ENCODE data around the gene EPHB2.

Gene EPHB2

DNA sequence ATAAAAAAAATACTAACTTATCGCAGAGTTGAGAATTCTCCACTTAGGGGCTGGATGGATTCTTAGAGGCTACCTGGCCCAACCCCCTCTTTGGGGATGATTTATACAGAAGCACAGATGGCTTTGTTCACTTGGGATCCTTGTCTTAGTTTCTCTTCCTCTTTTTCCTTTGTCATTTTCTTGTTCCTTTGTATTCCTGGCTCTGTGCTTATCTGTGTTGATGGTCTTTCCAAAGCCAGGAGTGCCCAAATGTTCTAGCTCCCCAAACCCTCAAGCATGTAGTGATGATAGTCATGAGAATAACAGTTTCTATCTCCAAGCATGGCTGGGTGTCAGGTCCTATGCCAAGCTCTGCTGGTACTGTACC, 27.4 kb downstream of the EPHB2 start:
- no peaks in the 10 kb centered on the region for H3F3A ChIP-seq (ENCODE audit: low read depth)
- H3K36me3 ChIP-seq (ENCODE audit: insufficient read depth, low read length): no peaks in the 10 kb centered on the region
- no peak overlapping the region for H3K4me3 ChIP-seq (ENCODE audit: low read length, poor library complexity, severe bottlenecking)
- H3K4me1 ChIP-seq (ENCODE audit: insufficient read depth, low read length, poor library complexity, severe bottlenecking): no peaks in the 10 kb centered on the region
- no peaks in the 10 kb centered on the region for H3K9me3 ChIP-seq (ENCODE audit: insufficient read depth, low read depth, low read length)
- H3K27me3 ChIP-seq (ENCODE audit: insufficient read depth, low read length, poor library complexity, severe bottlenecking): no peaks in the 10 kb centered on the region
- H3K9ac ChIP-seq (ENCODE audit: low read depth, low read length, poor library complexity, severe bottlenecking): no peak overlapping the region
- H3K4me2 ChIP-seq (ENCODE audit: low read depth, low read length, poor library complexity, severe bottlenecking): no peak overlapping the region
- H3K9me2 ChIP-seq (replicated peaks; ENCODE audit: low read depth, low read length): no peaks in the 10 kb centered on the region
- H2AFZ ChIP-seq (ENCODE audit: low read length): no peak overlapping the region
- TF ChIP-seq, protein P1, sequence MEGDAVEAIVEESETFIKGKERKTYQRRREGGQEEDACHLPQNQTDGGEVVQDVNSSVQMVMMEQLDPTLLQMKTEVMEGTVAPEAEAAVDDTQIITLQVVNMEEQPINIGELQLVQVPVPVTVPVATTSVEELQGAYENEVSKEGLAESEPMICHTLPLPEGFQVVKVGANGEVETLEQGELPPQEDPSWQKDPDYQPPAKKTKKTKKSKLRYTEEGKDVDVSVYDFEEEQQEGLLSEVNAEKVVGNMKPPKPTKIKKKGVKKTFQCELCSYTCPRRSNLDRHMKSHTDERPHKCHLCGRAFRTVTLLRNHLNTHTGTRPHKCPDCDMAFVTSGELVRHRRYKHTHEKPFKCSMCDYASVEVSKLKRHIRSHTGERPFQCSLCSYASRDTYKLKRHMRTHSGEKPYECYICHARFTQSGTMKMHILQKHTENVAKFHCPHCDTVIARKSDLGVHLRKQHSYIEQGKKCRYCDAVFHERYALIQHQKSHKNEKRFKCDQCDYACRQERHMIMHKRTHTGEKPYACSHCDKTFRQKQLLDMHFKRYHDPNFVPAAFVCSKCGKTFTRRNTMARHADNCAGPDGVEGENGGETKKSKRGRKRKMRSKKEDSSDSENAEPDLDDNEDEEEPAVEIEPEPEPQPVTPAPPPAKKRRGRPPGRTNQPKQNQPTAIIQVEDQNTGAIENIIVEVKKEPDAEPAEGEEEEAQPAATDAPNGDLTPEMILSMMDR (conservative IDR thresholded peaks at IDR 0.05; ENCODE audit: low read length): no peak
- no peak for TF ChIP-seq EZH2phosphoT487 (IDR thresholded peaks at IDR 0.05; ENCODE audit: borderline replicate concordance)
- H3K79me2 ChIP-seq (ENCODE audit: insufficient read depth, low read length): no peaks in the 10 kb centered on the region
- H4K20me1 ChIP-seq (ENCODE audit: insufficient read depth, low read length, poor library complexity, severe bottlenecking): no peaks in the 10 kb centered on the region

DNA sequence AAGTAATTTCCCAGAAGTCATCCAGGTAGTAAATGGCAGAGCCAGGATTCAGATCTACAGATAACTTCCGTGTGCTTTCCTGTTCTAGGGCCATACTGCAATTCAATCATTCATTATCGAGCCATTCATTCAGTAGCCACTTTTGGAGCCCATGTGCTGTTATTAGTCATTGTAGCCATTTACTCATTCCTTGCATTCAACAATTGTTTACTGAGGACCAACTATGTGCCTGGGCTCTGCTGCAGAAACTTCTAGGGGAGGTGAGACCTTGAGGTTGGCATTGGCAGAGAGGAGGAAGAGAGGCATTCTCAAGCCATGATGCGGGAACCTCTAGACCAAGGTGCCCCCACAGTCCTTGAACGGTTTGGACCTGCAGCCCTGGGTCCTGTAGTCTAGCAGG, 27.9 kb downstream of the EPHB2 start:
- H3K79me2 ChIP-seq (ENCODE audit: insufficient read depth, low read length): no peaks in the 10 kb centered on the region

DNA sequence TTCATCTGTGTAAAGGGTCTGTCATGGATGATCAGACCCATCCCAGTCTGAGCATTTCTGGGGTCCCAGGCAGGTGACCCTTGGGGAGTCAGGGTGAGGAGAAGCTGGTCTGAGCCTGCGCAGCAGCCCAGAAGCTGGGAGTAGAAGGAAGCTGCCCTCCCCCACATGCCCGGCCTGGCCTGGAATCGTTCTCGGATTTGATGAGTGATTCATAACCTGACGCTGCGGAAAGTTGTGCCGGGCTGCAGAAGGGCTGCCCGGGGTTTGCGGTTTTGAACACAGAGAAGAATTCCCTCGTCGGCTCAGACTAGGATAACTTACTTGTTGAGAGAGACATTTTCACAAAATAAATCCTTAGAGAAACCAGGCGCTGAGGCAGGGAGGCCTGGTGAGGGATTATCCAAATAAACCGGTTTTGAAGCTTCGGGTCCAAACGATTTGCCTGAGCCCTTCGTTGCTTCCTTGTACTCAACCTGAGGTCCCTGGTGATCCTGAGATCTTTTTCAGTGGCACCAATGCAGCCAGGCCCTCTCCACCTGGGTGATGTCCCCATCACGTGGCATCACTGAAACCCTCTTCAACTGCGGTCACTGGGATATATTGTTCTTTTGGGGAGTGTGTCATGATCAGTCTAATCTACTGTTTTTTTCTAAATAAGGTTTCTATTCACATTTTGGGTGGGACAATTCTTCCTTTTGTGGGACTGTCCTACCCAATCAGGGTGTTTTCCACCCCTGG, 29.2 kb downstream of the EPHB2 start:
- no peak overlapping the region for H3K9ac ChIP-seq (ENCODE audit: low read depth, low read length, poor library complexity, severe bottlenecking)

More for the DNA sequence above, 27.9 kb downstream of the EPHB2 start:
- Histone ChIP-seq H2AFZ (ENCODE audit: low read length) (no peak overlapping the region), H3K9ac (ENCODE audit: low read depth, low read length, poor library complexity, severe bottlenecking) (no peak overlapping the region), H3K4me2 (ENCODE audit: low read depth, low read length, poor library complexity, severe bottlenecking) (no peak overlapping the region), H3F3A (ENCODE audit: low read depth) (no peaks in the 10 kb centered on the region), H3K9me3 (ENCODE audit: insufficient read depth, low read depth, low read length) (no peaks in the 10 kb centered on the region), H3K27me3 (ENCODE audit: insufficient read depth, low read length, poor library complexity, severe bottlenecking) (no peaks in the 10 kb centered on the region), H4K20me1 (ENCODE audit: insufficient read depth, low read length, poor library complexity, severe bottlenecking) (no peaks in the 10 kb centered on the region), H3K4me3 (ENCODE audit: low read length, poor library complexity, severe bottlenecking) (no peak overlapping the region), H3K4me1 (ENCODE audit: insufficient read depth, low read length, poor library complexity, severe bottlenecking) (no peaks in the 10 kb centered on the region), H3K9me2 (replicated peaks; ENCODE audit: low read depth, low read length) (no peaks in the 10 kb centered on the region), H3K36me3 (ENCODE audit: insufficient read depth, low read length) (no peaks in the 10 kb centered on the region)
- TF ChIP-seq EZH2phosphoT487 (IDR thresholded peaks at IDR 0.05; ENCODE audit: borderline replicate concordance): no peak
- TF ChIP-seq, protein P1 (conservative IDR thresholded peaks at IDR 0.05; ENCODE audit: low read length): no peak

DNA sequence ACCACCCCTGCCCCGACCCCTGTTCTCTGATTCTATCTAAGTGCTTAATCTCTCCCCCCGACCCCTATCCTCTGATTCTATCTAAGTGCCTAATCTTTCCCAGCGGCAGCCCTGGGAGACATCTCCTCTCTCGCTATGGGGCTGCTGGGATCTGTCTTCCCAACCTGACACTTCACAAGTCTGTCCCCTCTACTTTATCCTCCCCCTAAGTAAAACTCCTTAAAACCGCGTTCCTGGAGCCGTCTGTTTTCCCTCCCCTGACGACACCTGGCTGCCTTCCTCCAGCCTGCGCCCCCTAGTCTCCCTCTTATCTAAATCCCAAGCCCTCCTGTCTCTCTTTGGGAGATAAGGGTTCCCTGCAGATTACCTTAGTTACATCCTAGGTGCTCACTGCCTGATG, 30.5 kb downstream of the EPHB2 start:
- Histone ChIP-seq H3K9me2 (replicated peaks; ENCODE audit: low read depth, low read length) (no peaks in the 10 kb centered on the region), H4K20me1 (ENCODE audit: insufficient read depth, low read length, poor library complexity, severe bottlenecking) (no peaks in the 10 kb centered on the region), H3F3A (ENCODE audit: low read depth) (no peaks in the 10 kb centered on the region), H3K4me3 (ENCODE audit: low read length, poor library complexity, severe bottlenecking) (no peak overlapping the region), H3K9me3 (ENCODE audit: insufficient read depth, low read depth, low read length) (no peaks in the 10 kb centered on the region), H3K36me3 (ENCODE audit: insufficient read depth, low read length) (no peaks in the 10 kb centered on the region), H3K9ac (ENCODE audit: low read depth, low read length, poor library complexity, severe bottlenecking) (no peak overlapping the region), H3K4me1 (ENCODE audit: insufficient read depth, low read length, poor library complexity, severe bottlenecking) (no peaks in the 10 kb centered on the region), H3K79me2 (ENCODE audit: insufficient read depth, low read length) (no peaks in the 10 kb centered on the region), H3K27me3 (ENCODE audit: insufficient read depth, low read length, poor library complexity, severe bottlenecking) (no peaks in the 10 kb centered on the region), H2AFZ (ENCODE audit: low read length) (no peak overlapping the region), H3K4me2 (ENCODE audit: low read depth, low read length, poor library complexity, severe bottlenecking) (no peak overlapping the region)
- TF ChIP-seq EZH2phosphoT487 (IDR thresholded peaks at IDR 0.05; ENCODE audit: borderline replicate concordance): no peak
- TF ChIP-seq, protein P1 (conservative IDR thresholded peaks at IDR 0.05; ENCODE audit: low read length): no peak

More for the DNA sequence above, 29.2 kb downstream of the EPHB2 start:
- H3K36me3 ChIP-seq (ENCODE audit: insufficient read depth, low read length): no peaks in the 10 kb centered on the region
- H3K4me3 ChIP-seq (ENCODE audit: low read length, poor library complexity, severe bottlenecking): no peak overlapping the region
- no peaks in the 10 kb centered on the region for H3K27me3 ChIP-seq (ENCODE audit: insufficient read depth, low read length, poor library complexity, severe bottlenecking)
- no peaks in the 10 kb centered on the region for H3K9me2 ChIP-seq (replicated peaks; ENCODE audit: low read depth, low read length)
- no peaks in the 10 kb centered on the region for H3K4me1 ChIP-seq (ENCODE audit: insufficient read depth, low read length, poor library complexity, severe bottlenecking)
- no peak overlapping the region for H3K4me2 ChIP-seq (ENCODE audit: low read depth, low read length, poor library complexity, severe bottlenecking)
- H3K79me2 ChIP-seq (ENCODE audit: insufficient read depth, low read length): no peaks in the 10 kb centered on the region
- no peaks in the 10 kb centered on the region for H3F3A ChIP-seq (ENCODE audit: low read depth)
- H3K9me3 ChIP-seq (ENCODE audit: insufficient read depth, low read depth, low read length): no peaks in the 10 kb centered on the region
- no peak for TF ChIP-seq EZH2phosphoT487 (IDR thresholded peaks at IDR 0.05; ENCODE audit: borderline replicate concordance)
- no peaks in the 10 kb centered on the region for H4K20me1 ChIP-seq (ENCODE audit: insufficient read depth, low read length, poor library complexity, severe bottlenecking)
- H2AFZ ChIP-seq (ENCODE audit: low read length): no peak overlapping the region

Data from Loucy (cell line).